Medulla oblongata (tissue), 1 donor: ENCODE results near the gene SF1.
"Not testable (repeated sequence)": the region's sequence is repeated elsewhere in the genome, so short reads cannot be mapped to it uniquely, and the experiment has no call there.

Experiments
- DNase-seq: peaks from one replicate; pipeline ENCODE4 v3.0.0-alpha.2; 2015; ENCODE audit errors: extremely low spot score

SF1 gene, protein sequence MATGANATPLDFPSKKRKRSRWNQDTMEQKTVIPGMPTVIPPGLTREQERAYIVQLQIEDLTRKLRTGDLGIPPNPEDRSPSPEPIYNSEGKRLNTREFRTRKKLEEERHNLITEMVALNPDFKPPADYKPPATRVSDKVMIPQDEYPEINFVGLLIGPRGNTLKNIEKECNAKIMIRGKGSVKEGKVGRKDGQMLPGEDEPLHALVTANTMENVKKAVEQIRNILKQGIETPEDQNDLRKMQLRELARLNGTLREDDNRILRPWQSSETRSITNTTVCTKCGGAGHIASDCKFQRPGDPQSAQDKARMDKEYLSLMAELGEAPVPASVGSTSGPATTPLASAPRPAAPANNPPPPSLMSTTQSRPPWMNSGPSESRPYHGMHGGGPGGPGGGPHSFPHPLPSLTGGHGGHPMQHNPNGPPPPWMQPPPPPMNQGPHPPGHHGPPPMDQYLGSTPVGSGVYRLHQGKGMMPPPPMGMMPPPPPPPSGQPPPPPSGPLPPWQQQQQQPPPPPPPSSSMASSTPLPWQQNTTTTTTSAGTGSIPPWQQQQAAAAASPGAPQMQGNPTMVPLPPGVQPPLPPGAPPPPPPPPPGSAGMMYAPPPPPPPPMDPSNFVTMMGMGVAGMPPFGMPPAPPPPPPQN

DNA sequence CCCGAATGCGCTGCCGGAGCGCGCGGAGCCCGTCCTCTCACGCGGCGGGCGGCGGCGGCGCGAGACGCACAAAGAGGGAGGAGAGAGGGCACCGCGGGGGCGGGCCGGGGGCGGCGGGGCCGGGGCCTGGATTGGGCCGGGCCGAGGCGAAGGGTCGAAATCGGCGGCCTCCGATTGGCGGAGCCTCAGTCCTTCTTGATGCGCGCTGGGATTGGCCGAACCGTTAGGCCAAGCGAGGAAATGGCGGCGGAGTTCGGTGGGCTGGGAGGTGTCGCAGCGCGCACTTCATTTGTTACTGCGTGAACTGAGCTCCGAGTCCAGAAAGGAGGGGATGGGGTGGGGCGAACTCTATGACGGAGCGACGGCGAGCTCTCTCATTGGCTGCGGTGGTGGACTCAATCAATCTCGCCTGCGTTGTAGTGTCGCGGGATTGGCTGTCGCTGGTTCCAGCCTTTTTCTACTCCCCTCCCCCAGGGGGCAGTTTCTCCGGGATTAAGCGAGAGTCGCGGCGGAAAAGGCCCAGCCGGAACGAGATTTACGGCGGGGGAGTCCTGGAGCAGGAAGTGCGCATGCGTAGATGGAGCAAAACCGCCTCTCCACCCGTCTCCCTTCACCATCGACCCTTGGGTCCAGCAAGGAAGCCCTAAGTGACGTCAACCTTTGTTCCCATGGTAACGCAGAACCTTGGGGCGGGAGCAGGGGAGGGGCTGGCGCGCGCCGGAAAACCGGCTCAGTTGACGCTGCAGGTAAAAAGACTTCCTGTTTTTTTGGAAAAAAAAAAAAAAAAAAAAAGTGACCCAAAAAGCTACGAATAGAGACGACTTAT, at the start of gene SF1:
Gene SF1, minus strand, starts transcription at position 70 of the 826 bp plus-strand sequence. CDS start 150 bp downstream, outside the sequence.
- DNase-seq, result peak; percentile 100

DNA sequence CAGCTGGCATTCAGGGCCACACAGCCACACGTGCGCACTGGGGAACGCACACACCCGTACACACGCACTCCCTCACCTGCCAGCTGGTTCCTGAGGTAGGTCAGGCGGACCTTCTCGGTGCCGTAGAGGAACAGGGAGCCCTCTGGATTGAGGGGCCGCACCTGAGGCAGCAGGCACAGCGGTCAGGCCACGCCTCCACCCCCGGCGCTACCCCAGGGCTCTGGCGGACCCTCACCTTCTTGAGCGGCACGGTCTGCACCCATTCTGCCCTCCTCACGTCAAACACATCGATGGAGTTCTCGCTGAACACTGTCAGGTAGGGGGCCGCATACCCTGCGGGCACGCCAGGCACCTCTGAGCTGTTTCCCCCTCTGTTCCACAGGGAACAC, 49.1 kb upstream of the SF1 start:
- no peak for DNase-seq

DNA sequence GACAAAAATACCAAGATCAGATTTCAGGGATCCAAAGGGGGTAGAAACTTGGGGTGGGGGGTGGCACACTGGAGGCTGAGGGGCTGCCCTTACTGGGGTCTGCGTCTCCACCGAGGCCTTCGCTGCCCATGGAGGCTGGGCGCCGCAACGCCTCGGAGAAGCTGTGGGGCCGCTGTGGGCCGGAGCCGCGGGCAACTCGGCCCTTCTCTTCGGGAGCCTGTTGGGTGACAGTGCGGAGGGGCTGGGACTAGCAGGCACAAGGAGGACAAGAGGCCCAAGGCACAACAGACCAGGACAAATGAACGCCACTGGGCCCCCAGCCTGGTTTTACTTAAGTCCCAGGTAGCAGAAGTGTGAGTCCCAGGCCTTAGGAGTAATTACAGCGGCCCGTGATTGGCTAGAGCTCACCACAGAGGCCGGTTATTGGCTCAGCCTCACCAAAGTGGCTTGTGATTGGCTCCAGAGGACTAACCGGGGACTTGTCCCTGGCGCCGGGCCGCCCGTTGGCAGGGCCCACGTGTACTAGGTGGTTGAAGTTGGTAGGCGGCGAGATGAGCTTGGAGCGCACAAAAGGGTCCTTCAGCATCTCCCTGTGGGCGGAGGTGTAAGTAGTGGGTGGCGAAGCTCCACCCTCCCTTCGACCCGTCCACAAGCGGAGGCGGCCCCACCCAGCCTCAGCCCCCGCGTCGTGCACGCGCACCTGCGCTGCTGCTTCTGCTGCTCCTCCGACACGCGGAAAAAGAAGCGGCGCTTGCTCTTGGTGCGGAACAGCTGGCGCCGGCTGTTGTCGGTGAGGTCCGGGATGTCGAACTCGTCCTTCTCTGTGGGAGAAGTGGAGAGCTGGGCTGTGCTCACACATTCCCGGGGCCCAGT, 48.5 kb upstream of the SF1 start:
- DNase-seq, result no peak

DNA sequence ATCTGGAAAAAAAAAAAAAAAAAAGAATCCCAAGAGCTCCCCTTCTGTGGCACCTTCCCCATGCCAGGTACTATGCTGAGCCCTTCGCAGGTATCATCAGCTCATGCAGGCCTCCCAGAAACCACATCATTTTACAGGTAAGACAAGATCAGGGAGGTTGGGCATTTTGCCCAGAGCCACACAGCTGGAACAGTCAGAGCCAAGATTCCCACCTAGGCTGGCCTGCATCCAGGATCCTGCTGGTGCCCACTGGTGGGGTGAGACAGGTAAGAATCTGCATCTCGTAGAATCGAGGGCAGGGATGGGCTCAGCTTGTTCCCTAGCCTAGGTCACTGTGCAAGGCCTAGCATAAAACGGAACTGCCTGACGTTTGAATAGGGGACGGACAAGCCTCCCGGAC, 47.7 kb upstream of the SF1 start:
- DNase-seq, result no peak

DNA sequence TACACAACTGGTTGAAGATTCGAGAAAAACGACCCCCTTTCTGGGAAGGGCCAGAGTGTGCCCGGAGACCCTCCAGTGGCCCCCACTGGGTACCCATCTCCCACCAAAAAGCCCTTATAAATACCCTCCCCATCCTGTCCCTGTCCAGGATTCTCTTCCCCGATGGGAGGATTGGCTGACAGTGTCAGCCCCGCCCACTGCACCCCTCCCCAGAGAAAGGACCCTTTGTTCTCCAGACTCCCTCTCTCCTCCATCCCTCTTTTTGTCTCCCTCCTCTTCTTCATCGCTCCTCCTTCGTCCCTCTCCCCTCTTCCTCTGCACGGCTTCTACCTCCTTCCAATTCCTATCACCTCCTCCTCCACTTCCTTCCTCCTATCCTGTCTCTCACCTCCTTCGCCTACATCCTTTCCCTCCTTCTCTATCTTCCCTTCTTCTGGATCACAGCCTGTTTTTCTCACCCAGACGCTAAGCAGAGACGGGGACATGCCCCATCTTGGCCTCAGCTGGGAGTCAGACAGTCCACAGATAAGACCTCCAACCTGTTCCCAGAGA, 45.3 kb upstream of the SF1 start:
- no peak for DNase-seq

DNA sequence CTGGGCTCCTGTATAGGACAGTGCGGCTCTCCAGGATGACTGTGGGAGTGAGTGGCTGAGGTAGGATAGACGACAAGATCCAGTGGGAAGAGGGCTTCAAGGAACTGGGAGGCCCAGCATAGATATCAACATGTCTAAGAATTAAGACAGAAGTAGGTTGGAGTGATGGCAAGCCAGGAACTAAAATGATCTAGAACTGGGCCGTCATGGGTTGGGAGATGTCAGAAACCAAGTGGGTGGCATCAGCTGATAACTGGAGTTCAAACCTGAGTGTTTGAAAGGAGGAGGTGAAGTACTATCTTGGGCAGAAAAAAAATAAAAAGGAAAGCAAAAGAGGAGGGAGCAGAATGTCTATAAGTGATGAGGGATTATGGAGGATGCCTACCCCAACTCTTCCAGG, 39.1 kb upstream of the SF1 start:
- DNase-seq, result no peak

DNA sequence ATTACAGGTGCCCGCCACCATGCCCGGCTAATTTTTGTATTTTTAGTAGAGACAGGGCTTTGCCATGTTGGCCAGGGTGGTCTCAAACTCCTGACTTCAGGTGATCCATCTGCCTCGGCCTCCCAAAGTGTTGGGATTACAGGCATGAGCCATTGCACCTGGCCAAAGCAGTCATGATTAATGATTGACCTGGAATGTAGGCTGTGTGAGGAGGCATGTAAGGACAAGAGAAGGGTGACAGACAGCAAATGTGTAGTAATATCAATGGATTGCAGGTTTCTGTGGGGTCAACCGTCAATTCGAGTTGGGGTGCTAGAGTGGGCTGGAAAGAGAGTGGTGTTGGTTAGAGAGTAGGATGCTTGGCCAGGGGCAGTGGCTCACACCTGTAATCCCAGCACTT, 37.1 kb upstream of the SF1 start:
- not testable (repeated sequence) for DNase-seq

DNA sequence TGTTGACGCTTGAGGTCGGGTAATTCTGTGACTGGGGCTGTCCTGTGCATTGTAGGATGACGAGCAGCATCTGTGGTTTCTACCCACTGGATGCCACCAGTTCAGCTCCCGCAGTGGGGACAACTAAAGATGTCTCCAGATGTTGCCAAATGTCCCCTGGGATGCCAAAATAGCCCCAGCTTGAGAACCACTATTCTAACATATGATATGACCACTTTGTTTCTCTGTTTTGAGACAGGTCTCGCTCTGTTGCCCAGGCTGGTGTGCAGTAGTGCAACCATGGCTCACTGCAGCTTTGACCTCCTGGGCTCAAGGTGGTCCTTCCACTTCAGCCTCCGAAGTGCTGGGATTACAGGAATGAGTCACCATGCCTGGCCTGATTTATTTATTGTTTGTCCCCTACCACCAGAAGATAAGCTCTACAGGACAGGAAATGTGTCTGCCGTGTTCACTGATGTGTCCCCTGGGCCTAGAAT, 36.4 kb upstream of the SF1 start:
- DNase-seq, result no peak

DNA sequence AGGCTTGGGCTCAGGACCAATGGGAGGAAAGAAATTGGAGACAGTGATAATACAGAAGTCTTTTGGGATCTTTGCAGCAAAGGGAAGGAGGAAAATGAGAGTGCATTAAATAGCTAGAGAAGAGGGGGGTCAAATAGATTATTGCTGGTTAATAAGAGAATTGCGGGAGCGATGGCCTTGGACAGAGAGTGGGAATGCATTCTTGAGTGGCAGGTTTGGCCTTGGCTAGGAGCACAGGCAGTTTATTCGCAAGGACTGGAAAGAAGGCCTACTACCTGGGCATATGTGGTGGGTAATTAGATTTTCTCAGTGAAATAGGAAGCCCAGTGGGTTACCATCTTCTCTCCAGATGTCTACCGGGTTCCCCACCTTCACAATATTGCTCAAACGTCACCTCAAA, 35.5 kb upstream of the SF1 start:
- DNase-seq, result no peak

DNA sequence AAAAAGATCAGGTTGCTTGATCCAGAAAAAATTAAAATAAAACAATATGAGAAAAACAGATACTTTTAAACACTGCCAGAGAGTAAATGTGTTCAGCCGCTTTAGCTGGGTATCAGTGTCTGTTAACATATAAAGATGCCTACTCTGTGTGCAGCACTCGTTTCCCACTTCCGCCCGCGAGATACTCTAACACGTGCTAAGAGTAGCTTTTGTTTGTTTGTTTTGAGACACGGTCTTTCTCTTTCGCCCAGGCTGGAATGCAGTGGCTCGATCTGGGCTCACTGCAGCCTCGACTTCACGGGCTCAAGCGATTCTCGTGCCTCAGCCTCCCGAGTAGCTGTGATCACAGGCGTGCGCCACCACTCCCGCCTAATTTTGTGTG, 32.5 kb upstream of the SF1 start:
- DNase-seq, result no peak

DNA sequence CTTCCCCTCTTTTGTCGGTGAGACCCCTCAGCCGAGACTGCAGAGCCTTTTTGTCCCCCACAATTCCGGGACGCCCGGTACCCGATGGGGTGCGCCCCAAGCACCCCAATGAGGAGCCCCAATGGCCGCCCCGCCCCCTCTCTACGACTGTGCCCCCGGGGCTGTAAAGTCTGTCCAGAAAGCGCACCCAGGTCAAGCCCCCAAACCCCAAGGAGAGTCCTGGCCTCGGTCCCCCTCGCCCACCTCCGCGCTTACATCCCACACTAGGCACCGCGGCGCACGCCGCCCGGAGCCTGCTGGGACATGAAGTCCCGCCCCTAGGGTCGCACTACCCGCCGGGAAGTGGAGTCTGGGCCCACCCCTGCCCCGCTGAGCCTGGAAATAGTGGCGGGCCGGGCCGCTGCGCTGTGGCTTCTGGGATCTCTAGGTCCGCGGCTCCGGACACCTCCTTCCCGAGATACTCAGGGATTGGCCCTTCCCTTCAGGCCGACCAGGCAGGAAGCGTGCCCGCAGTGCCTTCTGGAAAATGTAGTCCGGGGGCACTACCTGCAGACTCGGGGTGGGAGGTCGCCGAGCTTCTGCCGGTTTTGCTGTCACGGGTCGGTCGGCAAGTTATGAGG, 32.0 kb upstream of the SF1 start, which contains the start of gene MEN1:
Gene MEN1, minus strand, starts transcription at position 281 of the 620 bp plus-strand sequence. CDS start 442 bp downstream, outside the sequence.
- peak; percentile 97 for DNase-seq

DNA sequence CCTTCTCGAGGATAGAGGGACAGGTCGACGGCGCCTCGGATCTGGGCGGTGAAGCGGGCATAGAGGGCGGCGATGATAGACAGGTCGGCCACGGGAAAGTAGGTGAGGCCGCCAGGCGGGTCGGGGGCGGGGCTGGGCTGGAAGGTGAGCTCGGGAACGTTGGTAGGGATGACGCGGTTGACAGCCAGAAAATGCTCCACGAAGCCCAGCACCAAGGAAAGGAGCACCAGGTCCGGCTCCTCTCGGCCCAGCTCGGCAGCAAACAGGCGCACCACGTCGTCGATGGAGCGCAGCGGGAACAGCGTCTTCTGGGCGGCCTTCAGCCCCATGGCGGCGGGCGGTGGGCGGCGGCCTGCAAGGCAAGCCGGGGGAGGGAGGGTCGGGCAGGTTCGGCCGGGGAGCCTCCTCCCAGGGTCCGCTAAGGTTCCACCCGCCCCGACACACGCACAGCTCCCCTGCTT, 31.5 kb upstream of the SF1 start:
- DNase-seq, result no peak

DNA sequence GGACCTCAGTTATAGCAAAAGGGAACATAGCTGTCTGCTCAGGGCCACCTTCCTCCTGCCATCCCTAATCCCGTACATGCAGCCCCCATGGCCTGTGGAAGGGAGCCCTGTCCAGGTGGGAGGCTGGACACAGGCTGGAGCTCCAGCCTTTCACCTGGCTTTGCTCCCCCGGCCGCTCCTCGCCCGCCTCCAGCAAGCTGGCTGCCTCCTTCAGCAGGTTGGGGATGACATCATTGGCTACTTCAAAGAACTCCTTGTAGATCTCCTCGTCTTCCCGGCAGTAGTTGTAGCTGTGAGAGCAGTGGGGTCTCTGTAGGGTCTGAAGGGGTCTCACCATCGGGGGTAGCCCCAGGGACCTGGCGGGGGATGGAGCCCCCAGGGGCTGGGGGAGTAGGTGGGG, 27.1 kb upstream of the SF1 start:
- no peak for DNase-seq

DNA sequence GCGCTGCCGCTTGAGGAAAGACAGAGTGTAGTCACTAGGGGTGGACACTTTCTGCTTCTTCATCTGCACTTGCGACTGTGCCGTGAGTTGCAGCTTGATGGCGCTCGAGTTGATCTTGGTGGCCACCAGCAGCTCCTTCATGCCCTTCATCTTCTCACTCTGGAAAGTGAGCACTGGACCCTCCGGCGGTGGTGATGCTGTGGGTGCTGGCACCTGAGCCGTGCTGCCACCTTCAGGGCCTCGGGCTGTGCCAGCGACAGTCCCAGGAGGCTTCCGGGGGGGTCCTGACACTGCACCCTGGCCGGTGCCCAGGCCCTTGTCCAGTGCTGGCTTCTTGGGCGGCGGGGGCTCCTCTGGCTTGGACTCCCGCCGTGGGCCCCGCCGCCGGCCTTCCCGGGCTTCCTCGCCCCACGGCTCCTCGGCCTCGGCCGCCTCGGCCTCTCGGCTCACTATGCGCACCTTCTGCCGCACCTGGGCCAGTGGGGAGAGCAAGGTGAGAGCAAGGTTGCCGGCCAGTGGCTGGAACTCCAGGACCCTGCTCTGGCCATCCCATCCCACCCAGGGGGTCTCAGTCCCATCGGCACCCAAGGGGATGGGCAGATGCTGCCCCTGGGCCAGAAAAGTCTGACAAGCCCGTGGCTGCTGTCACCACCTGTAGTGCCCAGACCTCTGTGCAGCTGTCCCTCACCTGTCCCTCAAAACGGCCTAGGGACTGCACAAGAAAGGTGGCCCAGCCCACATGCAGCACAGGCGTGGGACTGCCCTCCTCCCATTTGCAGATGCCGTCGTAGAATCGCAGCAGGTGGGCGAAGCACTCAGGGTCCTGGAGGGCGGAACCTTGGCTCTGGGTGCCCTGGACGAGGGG, 26.2 kb upstream of the SF1 start:
- DNase-seq, result no peak

DNA sequence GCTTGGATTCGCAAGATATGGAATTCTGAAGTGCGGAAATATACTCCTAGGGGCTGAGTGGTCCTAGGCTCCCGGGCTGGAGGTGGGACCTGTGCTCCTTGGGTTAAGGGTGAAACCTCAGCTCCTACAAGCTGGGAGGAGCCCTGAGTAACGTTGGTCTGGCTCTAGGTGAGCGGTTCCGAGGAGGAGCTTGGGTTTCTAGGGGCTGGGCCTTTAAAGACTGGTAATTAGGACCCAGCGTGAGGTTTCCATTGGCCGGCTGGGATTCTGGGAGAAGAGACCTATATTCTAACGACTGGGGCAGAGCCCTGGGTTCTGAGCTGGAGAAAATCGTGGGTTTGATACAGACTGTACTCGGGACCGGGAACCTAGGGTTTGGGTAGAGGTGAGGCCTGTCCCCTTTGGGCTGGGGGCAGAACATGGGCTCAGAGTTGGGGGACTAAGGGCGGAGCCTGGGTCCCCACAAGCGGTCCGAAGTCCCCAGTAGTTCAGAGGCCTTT, 25.6 kb upstream of the SF1 start:
- no peak for DNase-seq

DNA sequence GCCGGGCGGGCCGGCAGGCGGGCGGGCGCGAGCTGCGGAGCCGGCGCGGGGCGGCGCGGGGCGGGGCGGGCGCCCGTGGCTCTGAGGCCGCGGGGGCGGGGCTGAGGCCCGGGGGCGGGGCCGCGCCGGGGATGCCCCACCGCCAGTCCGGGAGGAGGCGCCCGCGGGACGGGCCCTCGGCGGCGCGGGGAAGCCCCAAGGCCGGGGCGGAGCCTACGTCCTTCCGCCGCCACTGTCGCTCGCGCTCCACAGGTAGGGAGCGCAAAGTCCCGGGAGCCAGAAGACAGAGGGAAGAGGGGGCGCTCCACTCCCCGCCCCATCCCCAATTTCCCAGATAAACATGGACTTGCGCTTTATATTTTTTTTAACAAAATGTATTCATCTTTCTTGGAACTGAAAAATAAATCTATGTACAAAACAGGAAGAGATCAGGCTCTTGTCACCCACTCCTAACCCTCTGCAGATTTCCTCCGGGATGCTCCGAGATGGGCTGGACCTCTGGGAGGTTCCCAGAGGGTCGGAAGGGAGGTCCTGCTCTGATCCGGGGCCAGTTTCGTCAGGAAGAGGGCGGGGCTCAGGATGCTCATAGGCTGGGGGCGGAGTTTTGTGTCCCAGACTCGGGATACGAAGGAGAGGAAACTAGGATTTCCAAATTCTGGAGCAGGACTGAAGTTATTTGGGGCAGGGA, 25.0 kb upstream of the SF1 start, which contains the start of gene MAP4K2:
Gene MAP4K2, minus strand, starts transcription at position 57 of the 688 bp plus-strand sequence. CDS start 65 bp downstream, outside the sequence.
- peak; percentile 92 for DNase-seq

DNA sequence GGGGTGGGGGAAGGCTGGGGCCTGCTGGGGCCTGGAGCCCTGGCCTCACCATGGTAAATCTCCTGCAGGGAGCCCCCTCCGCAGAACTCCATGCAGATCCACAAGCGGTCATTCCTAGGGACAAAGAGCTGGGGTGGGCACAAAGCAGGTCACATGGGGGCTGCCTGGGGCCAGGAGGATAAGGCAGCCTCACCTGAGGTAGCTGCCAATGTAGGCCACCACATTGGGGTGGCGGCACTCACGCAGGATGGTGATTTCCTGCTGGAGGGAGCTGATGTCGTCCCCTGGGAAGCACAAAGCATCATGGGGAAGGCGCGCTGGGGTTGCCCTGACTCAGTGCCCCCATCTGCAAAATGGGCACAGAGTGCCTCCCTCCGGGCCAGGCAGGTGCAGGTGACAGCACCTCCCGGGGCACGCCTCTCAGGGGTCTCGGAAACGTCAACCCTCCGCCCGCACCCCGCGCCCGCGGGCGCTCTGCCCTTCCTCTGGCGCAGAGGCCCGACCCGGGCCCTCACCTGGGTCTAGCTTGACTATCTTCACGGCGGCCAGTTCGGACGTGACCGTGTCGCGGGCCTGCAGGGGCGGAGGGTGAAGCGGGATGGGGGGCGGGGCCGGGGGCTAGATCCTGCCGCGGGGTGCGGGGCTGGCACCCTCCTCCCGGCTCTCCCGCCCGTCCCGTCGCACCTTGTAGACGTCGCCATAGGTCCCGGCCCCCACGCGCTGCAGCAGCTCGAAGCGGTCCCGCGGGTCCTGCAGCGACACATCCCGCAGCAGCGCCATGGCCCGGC, 24.2 kb upstream of the SF1 start:
- no peak for DNase-seq
